BE2C (cell line): ENCODE data around the gene OR2H1.

Experiments used
- DNase-seq: peaks from one replicate; pipeline ENCODE4 v3.0.0-alpha.2; 2020
- H3K27me3 ChIP-seq: fragments of 250-450 bp; sonication (Bioruptor Pico); 2 replicates; pipeline ENCODE4 v1.5.1; 2020; ENCODE audit warnings: mild to moderate bottlenecking
- H3K36me3 ChIP-seq: fragments of 250-450 bp; sonication (Bioruptor Pico); 2 replicates; pipeline ENCODE4 v1.5.1; 2020; ENCODE audit warnings: mild to moderate bottlenecking
- H3K4me1 ChIP-seq: fragments of 250-450 bp; sonication (Bioruptor Pico); 2 replicates; pipeline ENCODE4 v1.5.1; 2020
- H3K4me3 ChIP-seq: 2 replicates; pipeline ENCODE4 v1.5.1; 2011; ENCODE audit warnings: low read depth, low read length
- H3K9me3 ChIP-seq: fragments of 250-450 bp; sonication (Bioruptor Pico); 2 replicates; pipeline ENCODE4 v1.5.1; 2020
- CTCF ChIP-seq: IDR thresholded peaks from 2 replicates; pipeline ENCODE4 v1.5.1; 2012; ENCODE audit warnings: mild to moderate bottlenecking, low read depth, low read length

Gene OR2H1

GRCh38 chr6:29500594-29500993, 43.6 kb downstream of the OR2H1 start:
- DNase-seq: no peak

DNA sequence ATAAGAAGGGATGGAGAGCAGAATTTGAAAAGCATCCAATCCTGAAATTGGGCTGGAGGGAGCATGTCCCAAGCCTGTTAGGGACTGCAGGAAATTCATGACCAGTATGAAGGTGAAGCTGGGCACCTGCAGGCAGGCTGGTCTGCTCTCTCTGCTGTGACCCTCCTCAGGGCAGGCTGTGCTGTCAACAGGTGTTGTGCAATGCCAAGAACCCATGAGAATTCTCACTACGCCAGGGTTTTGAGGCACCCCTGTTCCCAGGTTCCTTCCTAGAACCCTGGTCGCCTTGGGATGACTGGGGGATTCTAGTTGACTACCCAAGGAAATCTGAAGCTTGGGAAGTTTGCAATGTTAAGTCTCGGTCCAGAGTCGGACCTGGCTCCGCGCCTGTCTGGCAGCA, 44.2 kb downstream of the OR2H1 start:
- TF ChIP-seq CTCF: no peak
- Histone ChIP-seq H3K9me3 (no peaks in the 10 kb centered on the region), H3K27me3 (no peaks in the 10 kb centered on the region)

More at GRCh38 chr6:29500594-29500993, 43.6 kb downstream of the OR2H1 start:
- TF ChIP-seq CTCF: no peak
- no peaks in the 10 kb centered on the region for H3K27me3 ChIP-seq
- H3K4me3 ChIP-seq: no peak overlapping the region
- no peaks in the 10 kb centered on the region for H3K4me1 ChIP-seq
- H3K36me3 ChIP-seq: no peaks in the 10 kb centered on the region
- no peaks in the 10 kb centered on the region for H3K9me3 ChIP-seq

DNA sequence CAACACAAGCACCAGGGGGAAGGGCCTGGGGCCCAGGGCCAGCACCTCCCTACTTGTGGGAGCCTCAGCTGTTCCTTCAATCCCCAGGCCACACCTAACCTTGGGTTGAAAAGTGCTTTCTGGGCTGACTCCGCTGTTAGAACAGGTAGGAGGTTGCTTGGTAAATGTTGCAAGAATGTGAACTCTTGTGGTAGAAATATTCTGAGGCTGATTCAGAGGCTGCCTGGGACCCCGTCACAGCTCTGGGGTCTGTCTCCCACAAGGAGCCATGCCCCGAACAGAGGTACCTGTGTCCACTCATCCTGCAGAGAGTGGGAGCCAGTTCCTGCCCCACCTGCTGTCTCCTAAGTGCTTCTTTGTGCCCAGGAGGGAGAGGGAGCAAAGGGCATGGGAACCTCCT, 45.2 kb downstream of the OR2H1 start:
- H3K27me3 ChIP-seq: no peaks in the 10 kb centered on the region
- no peaks in the 10 kb centered on the region for H3K9me3 ChIP-seq
- no peak overlapping the region for H3K4me3 ChIP-seq
- H3K4me1 ChIP-seq: no peaks in the 10 kb centered on the region
- H3K36me3 ChIP-seq: no peaks in the 10 kb centered on the region
- TF ChIP-seq CTCF: no peak
- DNase-seq: no peak

More for the DNA sequence above, 44.2 kb downstream of the OR2H1 start:
- H3K4me1 ChIP-seq: no peaks in the 10 kb centered on the region
- no peak for DNase-seq
- no peaks in the 10 kb centered on the region for H3K36me3 ChIP-seq
- H3K4me3 ChIP-seq: no peak overlapping the region

GRCh38 chr6:29502597-29502996, 45.6 kb downstream of the OR2H1 start:
- no peak for DNase-seq
- Histone ChIP-seq H3K4me1 (no peaks in the 10 kb centered on the region), H3K27me3 (no peaks in the 10 kb centered on the region), H3K36me3 (no peaks in the 10 kb centered on the region), H3K9me3 (no peaks in the 10 kb centered on the region), H3K4me3 (no peak overlapping the region)
- no peak for TF ChIP-seq CTCF

DNA sequence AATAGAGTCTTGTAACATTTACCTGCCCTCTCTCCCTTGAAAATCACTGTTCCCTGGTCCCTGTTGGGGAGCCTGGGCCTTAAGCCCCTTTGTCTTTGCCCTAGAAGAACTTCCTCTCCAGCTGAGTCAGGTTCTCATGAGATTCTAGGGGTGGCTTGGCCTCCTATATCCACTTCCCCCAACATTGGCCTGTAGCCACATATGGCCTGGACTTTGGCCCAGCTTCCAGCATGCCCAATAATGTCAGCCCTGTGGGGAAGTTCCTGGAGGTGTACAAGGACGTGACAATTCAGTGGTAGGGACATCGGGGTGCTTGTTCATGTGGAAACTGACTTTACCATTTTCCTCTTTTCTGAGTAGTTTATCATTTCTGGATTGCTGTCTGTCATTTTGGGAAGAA, 48.0 kb downstream of the OR2H1 start:
- H3K4me3 ChIP-seq: no peak overlapping the region
- no peak for TF ChIP-seq CTCF
- no peaks in the 10 kb centered on the region for H3K27me3 ChIP-seq
- H3K9me3 ChIP-seq: no peaks in the 10 kb centered on the region
- no peaks in the 10 kb centered on the region for H3K36me3 ChIP-seq
- no peaks in the 10 kb centered on the region for H3K4me1 ChIP-seq
- no peak for DNase-seq

- Histone ChIP-seq H3K4me1 (no peaks in the 10 kb centered on the region), H3K36me3 (no peaks in the 10 kb centered on the region), H3K9me3 (no peaks in the 10 kb centered on the region), H3K27me3 (no peaks in the 10 kb centered on the region), H3K4me3 (no peak overlapping the region)
- no peak for TF ChIP-seq CTCF
- DNase-seq: no peak
Observed at GRCh38 chr6:29505808-29506207, 48.9 kb downstream of the OR2H1 start.
